Lung (tissue), 12 donors: Measurements from ENCODE around the gene TRIM63. TPM values are rescaled to one million over a fixed set of nuclear protein-coding genes. Genes with fewer than 3 reads are reported as not detected.
"Not testable (repeated sequence)": the region's sequence is repeated elsewhere in the genome, so short reads cannot be mapped to it uniquely, and the experiment has no call there.

ENCODE experiments used
- ATAC-seq: fragments of 200-7000 bp; cut with Tn5 transposase; one replicate; pipeline ENCODE4 v1.9.1; 2020; ENCODE audit warnings: moderate number of reproducible peaks; ENCODE audit not compliant: insufficient read depth, low FRiP score
- DNase-seq, 3 donors: peaks; one replicate each; pipeline ENCODE4 v3.0.0-alpha.2; 2013 to 2017
- H3K27ac ChIP-seq, 2 donors: one replicate each; pipeline ENCODE4 v1.5.1; 2013; ENCODE audit warnings: mild to moderate bottlenecking in 2 of 2, moderate library complexity in 2 of 2, control low read depth in 1 of 2, inconsistent platforms in 1 of 2, low read depth in 1 of 2, low read length in 1 of 2
- H3K27me3 ChIP-seq, 3 donors: one replicate each; pipeline ENCODE4 v1.5.1; 2013; ENCODE audit warnings: low read length in 2 of 3; ENCODE audit not compliant: control insufficient read depth in 3 of 3, insufficient read depth in 3 of 3
- H3K36me3 ChIP-seq, 4 donors: one replicate each; pipeline ENCODE4 v1.5.1; 2013; ENCODE audit warnings: low read length in 4 of 4, mild to moderate bottlenecking in 1 of 4, moderate library complexity in 1 of 4; ENCODE audit not compliant: control insufficient read depth in 4 of 4, insufficient read depth in 4 of 4
- H3K4me1 ChIP-seq, 5 donors: one replicate each; pipeline ENCODE4 v1.5.1; 2013; ENCODE audit warnings: low read length in 5 of 5, mild to moderate bottlenecking in 2 of 5, moderate library complexity in 1 of 5; ENCODE audit not compliant: control insufficient read depth in 5 of 5, insufficient read depth in 5 of 5
- H3K4me3 ChIP-seq: one replicate; pipeline ENCODE4 v1.5.1; 2013; ENCODE audit warnings: mild to moderate bottlenecking, control low read depth, moderate library complexity
- H3K9ac ChIP-seq, 2 donors: one replicate each; pipeline ENCODE4 v1.5.1; 2013; ENCODE audit warnings: low read length in 2 of 2, control low read depth in 1 of 2; ENCODE audit not compliant: insufficient read depth in 1 of 2
- H3K9me3 ChIP-seq, 4 donors: one replicate each; pipeline ENCODE4 v1.5.1; 2013; ENCODE audit warnings: low read length in 3 of 4, mild to moderate bottlenecking in 1 of 4, moderate library complexity in 1 of 4; ENCODE audit not compliant: control insufficient read depth in 4 of 4, insufficient read depth in 3 of 4
- CTCF ChIP-seq: IDR thresholded peaks from 2 replicates; pipeline ENCODE4 v1.5.1; 2012; ENCODE audit warnings: mild to moderate bottlenecking; ENCODE audit errors: control extremely low read depth, extremely low read depth
- WGBS, 2 donors: extraction: QIAGEN DNeasy Blood & Tissue Kit; methylation state at CpG; one replicate each; pipeline ENCODE4 v1.1.7; 2013; 5-methylcytosine and 5-hydroxymethylcytosine counted together
- polyA plus RNA-seq, 2 donors: library from polyadenylated mRNA; stranded (reverse); fragments of 200-250 nt; gene quantifications; one replicate each; pipeline ENCODE4 v1.2.1, GENCODE V29; 2013
- total RNA-seq, 2 donors: library from RNA; depleted of rRNA in 1 of 2; stranded (reverse); fragments of >200 nt in 1 of 2; gene quantifications; one replicate each; pipeline ENCODE4 v1.2.1, GENCODE V29; 2014 to 2021
- donor health status: control.
- donor health status: control.
- donor health status: Bipolar disorder and iron deficiency.
- donor health status: healthy.
- donor health status: DM: yes; HTN: yes; CAD: no.

TRIM63 gene
- total and polyA plus RNA-seq, 4 donors = 0.12 to 0.31 (median 0.19) TPM

GRCh38 chr1:26094677-26095383, 27.4 kb upstream of the TRIM63 start:
- Histone ChIP-seq H3K9ac (no peak overlapping the region), H3K4me3 (no peak overlapping the region), H3K36me3 (no peaks in the 10 kb centered on the region), H3K4me1 (peaks cover 0 to 6% (median 0%) of the 10 kb centered on the region in 5 donors), H3K27me3 (peaks cover 0 to 19% (median 5%) of the 10 kb centered on the region in 3 donors), H3K27ac (peak overlapping the region in 1 of 2 donors; percentile 94), H3K9me3 (peaks cover 0 to 3% (median 0%) of the 10 kb centered on the region in 4 donors)
- ATAC-seq (peak; percentile 34), DNase-seq (peak in 1 of 3 donors; percentile 21)
- 51 to 59% methylated on average over 16 to 17 of the region's 17 CpGs for WGBS, 2 donors
- no peak for TF ChIP-seq CTCF

- H3K4me1 ChIP-seq = peaks cover 0 to 6% (median 0%) of the 10 kb centered on the region in 5 donors
- peak overlapping the region in 1 of 2 donors; percentile 94 for H3K27ac ChIP-seq
- DNase-seq (peak; percentile 18 to 52 (median 31)), ATAC-seq (no peak)
- peaks cover 0 to 3% (median 0%) of the 10 kb centered on the region in 4 donors for H3K9me3 ChIP-seq
- H3K4me3 ChIP-seq = no peak overlapping the region
- 33 to 41% methylated on average over 11 of the region's 11 CpGs for WGBS, 2 donors
- TF ChIP-seq CTCF = no peak
- H3K9ac ChIP-seq = no peak overlapping the region
- no peaks in the 10 kb centered on the region for H3K36me3 ChIP-seq
- peaks cover 0 to 19% (median 5%) of the 10 kb centered on the region in 3 donors for H3K27me3 ChIP-seq
Measured at GRCh38 chr1:26094076-26094669, 26.7 kb upstream of the TRIM63 start.

- H3K4me1 ChIP-seq, DNase-seq, H3K36me3 ChIP-seq, ATAC-seq, H3K9me3 ChIP-seq, H3K9ac ChIP-seq, H3K4me3 ChIP-seq: not testable (repeated sequence)
- H3K27me3 ChIP-seq = peaks cover 0 to 19% (median 5%) of the 10 kb centered on the region in 3 donors
- WGBS, 2 donors = 40 to 50% methylated on average over 6 of the region's 6 CpGs
- peak overlapping the region in 1 of 2 donors; percentile 75 for H3K27ac ChIP-seq
Measured at GRCh38 chr1:26093569-26093968, 26.1 kb upstream of the TRIM63 start.

GRCh38 chr1:26092422-26092821, 25.0 kb upstream of the TRIM63 start:
- peaks cover 0 to 6% (median 0%) of the 10 kb centered on the region in 5 donors for H3K4me1 ChIP-seq
- no peaks in the 10 kb centered on the region for H3K36me3 ChIP-seq
- H3K9ac ChIP-seq = no peak overlapping the region
- peaks cover 0 to 3% (median 0%) of the 10 kb centered on the region in 4 donors for H3K9me3 ChIP-seq
- TF ChIP-seq CTCF = no peak
- H3K27me3 ChIP-seq = peaks cover 0 to 19% (median 5%) of the 10 kb centered on the region in 3 donors
- H3K4me3 ChIP-seq = no peak overlapping the region
- DNase-seq (no peak), ATAC-seq (no peak)
- no peak overlapping the region for H3K27ac ChIP-seq
- WGBS, 2 donors = 71 to 73% methylated on average over 7 of the region's 7 CpGs
